Ovary (tissue), 3 donors: ENCODE results near the gene WHRN.

ENCODE experiments used
- EP300 ChIP-seq: sonication (generic); formaldehyde crosslinking; IDR thresholded peaks from one replicate; pipeline ENCODE4 v1.6.1; 2017; ENCODE audit warnings: antibody characterized with exemption
- POLR2A ChIP-seq: fragments of 450-650 bp; IDR thresholded peaks from one replicate; pipeline ENCODE4 v1.6.1; 2017; ENCODE audit warnings: antibody characterized with exemption, mild to moderate bottlenecking, moderate library complexity
- TF ChIP-seq, protein P1 (sequence below), 3 donors: fragments of 450-650 bp in 2 of 3; fragments of 200-600 bp in 1 of 3; IDR thresholded peaks; one replicate each; pipeline versions ENCODE4 v1.5.1 to v1.8.0; 2016 to 2022; ENCODE audit warnings: antibody characterized with exemption in 3 of 3, mild to moderate bottlenecking in 1 of 3
- donor health status: DM: no; HTN: no; CAD: no.

- TF ChIP-seq POLR2A (no peak), EP300 (no peak)
- TF ChIP-seq, protein P1, sequence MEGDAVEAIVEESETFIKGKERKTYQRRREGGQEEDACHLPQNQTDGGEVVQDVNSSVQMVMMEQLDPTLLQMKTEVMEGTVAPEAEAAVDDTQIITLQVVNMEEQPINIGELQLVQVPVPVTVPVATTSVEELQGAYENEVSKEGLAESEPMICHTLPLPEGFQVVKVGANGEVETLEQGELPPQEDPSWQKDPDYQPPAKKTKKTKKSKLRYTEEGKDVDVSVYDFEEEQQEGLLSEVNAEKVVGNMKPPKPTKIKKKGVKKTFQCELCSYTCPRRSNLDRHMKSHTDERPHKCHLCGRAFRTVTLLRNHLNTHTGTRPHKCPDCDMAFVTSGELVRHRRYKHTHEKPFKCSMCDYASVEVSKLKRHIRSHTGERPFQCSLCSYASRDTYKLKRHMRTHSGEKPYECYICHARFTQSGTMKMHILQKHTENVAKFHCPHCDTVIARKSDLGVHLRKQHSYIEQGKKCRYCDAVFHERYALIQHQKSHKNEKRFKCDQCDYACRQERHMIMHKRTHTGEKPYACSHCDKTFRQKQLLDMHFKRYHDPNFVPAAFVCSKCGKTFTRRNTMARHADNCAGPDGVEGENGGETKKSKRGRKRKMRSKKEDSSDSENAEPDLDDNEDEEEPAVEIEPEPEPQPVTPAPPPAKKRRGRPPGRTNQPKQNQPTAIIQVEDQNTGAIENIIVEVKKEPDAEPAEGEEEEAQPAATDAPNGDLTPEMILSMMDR (IDR thresholded peaks at IDR 0.05), result no peak
Observed at GRCh38 chr9:114446672-114447450, 58.4 kb downstream of the WHRN start.
